HG02678 (cell line): ENCODE measurements around the gene GYS1.

Experiments
- ATAC-seq: cut with Tn5 transposase; IDR thresholded peaks from one replicate; pipeline ENCODE4 v1.9.1; 2021; ENCODE audit warnings: mild to moderate bottlenecking, moderate library complexity; ENCODE audit not compliant: unreplicated experiment

Gene GYS1

GRCh38 chr19:48965040-48965805 is 27.9 kb downstream of the GYS1 start, which contains the start of gene FTL:
TSS of gene FTL (plus strand) at chr19:48965309. CDS start at chr19:48965508, 199 bp downstream.
- ATAC-seq, result peak; percentile 64

- ATAC-seq, result no peak
These were observed 28.7 kb downstream of the GYS1 start for GRCh38 chr19:48964205-48965039.

GRCh38 chr19:48963371-48964204 is 29.5 kb downstream of the GYS1 start:
- no peak for ATAC-seq

- no peak for ATAC-seq
These were observed 30.3 kb downstream of the GYS1 start for GRCh38 chr19:48962849-48963165.

GRCh38 chr19:48962029-48962848 is 30.9 kb downstream of the GYS1 start:
- ATAC-seq, result peak; percentile 41

GRCh38 chr19:48961673-48962028 is 31.5 kb downstream of the GYS1 start:
- ATAC-seq, result no peak

- no peak for ATAC-seq
These were observed 32.0 kb downstream of the GYS1 start for GRCh38 chr19:48961051-48961649.

GRCh38 chr19:48959341-48960239 is 33.5 kb downstream of the GYS1 start:
- no peak for ATAC-seq

- no peak for ATAC-seq
These were observed 35.1 kb downstream of the GYS1 start for GRCh38 chr19:48958006-48958405.

- ATAC-seq, result no peak
These were observed 37.7 kb downstream of the GYS1 start for GRCh38 chr19:48955308-48955958.

- peak; percentile 91 for ATAC-seq
These were observed 38.4 kb downstream of the GYS1 start, which contains the start of gene BAX for GRCh38 chr19:48954595-48955307. TSS of gene BAX (plus strand) at chr19:48954875. CDS start at chr19:48954929, 54 bp downstream.

GRCh38 chr19:48953990-48954594 is 39.0 kb downstream of the GYS1 start:
- ATAC-seq, result no peak

GRCh38 chr19:48953141-48953540 is 40.0 kb downstream of the GYS1 start:
- ATAC-seq, result no peak

- no peak for ATAC-seq
These were observed 42.1 kb downstream of the GYS1 start for GRCh38 chr19:48950830-48951519.

- no peak for ATAC-seq
These were observed 43.0 kb downstream of the GYS1 start for GRCh38 chr19:48950159-48950558.

GRCh38 chr19:48947258-48947542 is 45.9 kb downstream of the GYS1 start:
- no peak for ATAC-seq
